HG03103 (cell line): ENCODE results near the gene DCC.

Experiments
- ATAC-seq: cut with Tn5 transposase; IDR thresholded peaks from one replicate; pipeline ENCODE4 v1.9.1; 2021; ENCODE audit warnings: low read depth; ENCODE audit not compliant: unreplicated experiment

Gene DCC

GRCh38 chr18:52764316-52764715 lies 424.3 kb downstream of the DCC start:
- ATAC-seq: no peak

- no peak for ATAC-seq
These were observed 426.1 kb downstream of the DCC start for GRCh38 chr18:52766002-52766545.

- ATAC-seq: no peak
These were observed 441.1 kb downstream of the DCC start for GRCh38 chr18:52781113-52781512.

GRCh38 chr18:52791321-52791720 lies 451.3 kb downstream of the DCC start:
- no peak for ATAC-seq

GRCh38 chr18:52812834-52813233 lies 472.8 kb downstream of the DCC start:
- no peak for ATAC-seq

GRCh38 chr18:52813635-52814416 lies 473.8 kb downstream of the DCC start:
- no peak for ATAC-seq

GRCh38 chr18:52815651-52816050 lies 475.7 kb downstream of the DCC start:
- no peak for ATAC-seq

- ATAC-seq: no peak
These were observed 476.1 kb downstream of the DCC start for GRCh38 chr18:52816121-52816520.

GRCh38 chr18:52822160-52822559 lies 482.2 kb downstream of the DCC start:
- ATAC-seq: no peak

GRCh38 chr18:52824126-52824525 lies 484.1 kb downstream of the DCC start:
- no peak for ATAC-seq

GRCh38 chr18:52826994-52827393 lies 487.0 kb downstream of the DCC start:
- ATAC-seq: no peak

GRCh38 chr18:52829320-52829719 lies 489.3 kb downstream of the DCC start:
- ATAC-seq: no peak

- no peak for ATAC-seq
These were observed 489.9 kb downstream of the DCC start for GRCh38 chr18:52829876-52830405.

- ATAC-seq: no peak
These were observed 504.3 kb downstream of the DCC start for GRCh38 chr18:52844323-52844722.

GRCh38 chr18:52845036-52845435 lies 505.0 kb downstream of the DCC start:
- no peak for ATAC-seq

- ATAC-seq: no peak
These were observed 510.1 kb downstream of the DCC start for GRCh38 chr18:52850031-52850560.

GRCh38 chr18:52861558-52861957 lies 521.6 kb downstream of the DCC start:
- ATAC-seq: no peak

GRCh38 chr18:52869349-52869923 lies 529.4 kb downstream of the DCC start:
- no peak for ATAC-seq

GRCh38 chr18:52869942-52870907 lies 530.2 kb downstream of the DCC start:
- ATAC-seq: no peak

- ATAC-seq: no peak
These were observed 534.8 kb downstream of the DCC start for GRCh38 chr18:52874774-52875173.
